Endothelial cell of umbilical vein (primary cell): ENCODE measurements around the gene ARMC7. TPM values are rescaled to one million over a fixed set of nuclear protein-coding genes. Genes with fewer than 3 reads are reported as not detected.

Experiments used
- BruUV-seq: library from RNA; stranded (reverse); fragments of 400-500 nt; replicated peaks from 2 replicates; lab custom pipeline; 2021; lab: Mats Ljungman, UMichigan
- CTCF ChIA-PET: fragments of 300-600, 350-600 bp; sonication (Branson Sonifier 250); formaldehyde crosslinking; loops from one replicate; lab custom pipeline; 2021; ENCODE audit warnings: antibody characterized with exemption, inconsistent platforms; lab: Charles Lee
- POLR2A ChIA-PET: fragments of 300-600, 350-600 bp; sonication (Branson Sonifier 250); formaldehyde crosslinking; loops from one replicate; lab custom pipeline; 2021; ENCODE audit warnings: antibody characterized with exemption, inconsistent platforms; lab: Charles Lee
- DNase-seq: peaks from one replicate; pipeline ENCODE4 v3.0.0-alpha.2; 2011; ENCODE audit warnings: low read depth, low spot score
- FAIRE-seq: peaks from 2 replicates; lab custom pipeline; 2011; peaks lifted over from hg19 to GRCh38; lab: Jason Lieb, UNC
- H2AFZ ChIP-seq: 2 replicates; pipeline ENCODE4 v1.6.0; 2012; ENCODE audit warnings: low read depth, low read length, control low read depth, inconsistent platforms
- H3K27ac ChIP-seq: 2 replicates; pipeline ENCODE4 v1.5.1; 2011; ENCODE audit warnings: low read depth, mild to moderate bottlenecking, control low read depth, low read length, moderate library complexity; ENCODE audit not compliant: insufficient read depth
- H3K27me3 ChIP-seq, 2 experiments: 2 replicates each; pipeline versions ENCODE4 v1.6.0 to v1.6.1; 2011; ENCODE audit warnings: low read length in 2 of 2, mixed read lengths in 1 of 2; ENCODE audit not compliant: control insufficient read depth in 2 of 2, insufficient read depth in 2 of 2
- H3K36me3 ChIP-seq, 2 experiments: 2 replicates in 1 of 2; 3 replicates in 1 of 2; pipeline ENCODE4 v1.5.1; 2011; ENCODE audit warnings: low read length in 2 of 2, mild to moderate bottlenecking in 1 of 2, moderate library complexity in 1 of 2; ENCODE audit not compliant: control insufficient read depth in 2 of 2, insufficient read depth in 2 of 2; ENCODE audit errors: extremely low read depth in 1 of 2
- H3K4me1 ChIP-seq: 3 replicates; pipeline ENCODE4 v1.5.1; 2011; ENCODE audit warnings: mild to moderate bottlenecking, low read length; ENCODE audit not compliant: control insufficient read depth, insufficient read depth; ENCODE audit errors: extremely low read depth
- H3K4me2 ChIP-seq: 2 replicates; pipeline ENCODE4 v1.6.1; 2011; ENCODE audit warnings: low read length, control low read depth, mixed read lengths; ENCODE audit not compliant: insufficient read depth
- H3K4me3 ChIP-seq, 3 experiments: fragments of 200-600 bp in 1 of 3; sonication (generic), shearing (Covaris generic) in 1 of 3; replicated peaks in 1 of 3; 2 replicates each; pipeline ENCODE4 v1.5.1; 2011 to 2016; ENCODE audit warnings: control low read depth in 3 of 3, low read length in 3 of 3, mild to moderate bottlenecking in 2 of 3, inconsistent platforms in 1 of 3, low read depth in 1 of 3, moderate library complexity in 1 of 3; ENCODE audit not compliant: insufficient read depth in 1 of 3
- H3K79me2 ChIP-seq: 2 replicates; pipeline ENCODE4 v1.6.0; 2012; ENCODE audit warnings: low read length, inconsistent platforms; ENCODE audit not compliant: control insufficient read depth, insufficient read depth
- H3K9ac ChIP-seq: replicated peaks from 2 replicates; pipeline ENCODE3; 2011; ENCODE audit warnings: low read length, control low read depth; ENCODE audit not compliant: insufficient read depth; ENCODE audit errors: extremely low read depth
- H3K9me1 ChIP-seq: replicated peaks from 3 replicates; pipeline ENCODE4 v1.6.0; 2011; ENCODE audit warnings: mild to moderate bottlenecking, low read length; ENCODE audit not compliant: control insufficient read depth, insufficient read depth; ENCODE audit errors: extremely low read depth
- H3K9me3 ChIP-seq: replicated peaks from 2 replicates; pipeline ENCODE4 v1.5.1; 2012; ENCODE audit warnings: low read length, inconsistent platforms; ENCODE audit not compliant: control insufficient read depth, insufficient read depth
- H4K20me1 ChIP-seq: replicated peaks from 2 replicates; pipeline ENCODE3; 2011; ENCODE audit warnings: mild to moderate bottlenecking, low read length; ENCODE audit not compliant: control insufficient read depth, insufficient read depth; ENCODE audit errors: extremely low read depth
- EZH2 ChIP-seq: IDR thresholded peaks from 2 replicates; pipeline ENCODE4 v1.6.1; 2012; ENCODE audit warnings: borderline replicate concordance, low read depth, mild to moderate bottlenecking, moderate library complexity, low read length, inconsistent platforms; ENCODE audit not compliant: severe bottlenecking
- FOS ChIP-seq: IDR thresholded peaks from 2 replicates; pipeline ENCODE4 v1.6.1; 2011; ENCODE audit warnings: mild to moderate bottlenecking, low read length, moderate library complexity, borderline replicate concordance; ENCODE audit not compliant: insufficient read depth
- GATA2 ChIP-seq: IDR thresholded peaks from 2 replicates; pipeline ENCODE4 v1.7.0; 2011; ENCODE audit warnings: low read depth, mild to moderate bottlenecking, moderate library complexity, mixed read lengths, low read length; ENCODE audit not compliant: insufficient read length, insufficient read depth
- JUN ChIP-seq: IDR thresholded peaks from 2 replicates; pipeline ENCODE4 v1.6.1; 2011; ENCODE audit warnings: borderline replicate concordance, low read depth; ENCODE audit not compliant: insufficient read length, insufficient read depth
- MAX ChIP-seq: IDR thresholded peaks from 2 replicates; pipeline ENCODE4 v1.6.1; 2011; ENCODE audit not compliant: insufficient read depth, insufficient read length
- MYC ChIP-seq: IDR thresholded peaks from one replicate; pipeline ENCODE4 v1.6.1; 2011; ENCODE audit warnings: mild to moderate bottlenecking, low read depth, low read length
- POLR2A ChIP-seq: IDR thresholded peaks from 2 replicates; pipeline ENCODE4 v1.6.1; 2012; ENCODE audit warnings: low read depth, mild to moderate bottlenecking, control low read depth, low read length
- POLR2AphosphoS5 ChIP-seq: IDR thresholded peaks from 2 replicates; pipeline ENCODE4 v1.6.1; 2012; ENCODE audit warnings: low read depth, mild to moderate bottlenecking, control low read depth, low read length, moderate library complexity; ENCODE audit not compliant: insufficient read depth
- dilution Hi-C: fragments of 300-500 bp; cut with MboI; formaldehyde crosslinking; loops from one replicate; pipeline ENCODE4 v1.15.0; 2019; ENCODE audit warnings: low sequenced_read_pairs; ENCODE audit not compliant: extremely low pct_ligation_motif_present
- intact Hi-C: fragments of 100-400 bp; cut with micrococcal nuclease; formaldehyde crosslinking; loops from one replicate; pipeline ENCODE4 v1.10.0; 2022
- polyA plus RNA-seq, 4 experiments: library from polyadenylated mRNA; depleted of rRNA in 3 of 4; stranded (reverse) in 3 of 4; unstranded in 1 of 4; fragments of >200 nt; gene quantifications; 2 replicates each; pipeline versions ENCODE4 v1.2.1 to v1.2.3, GENCODE V29; 2011 to 2012; ENCODE audit warnings: missing spikeins in 1 of 4
- total RNA-seq: library from RNA; stranded (reverse); gene quantifications from 2 replicates; pipeline ENCODE4 v1.2.3, GENCODE V29; 2021
- TF ChIP-seq, protein P1 (sequence below), 2 donors: IDR thresholded peaks; 1 replicate in 1 of 2; 2 replicates in 1 of 2; pipeline ENCODE4 v1.5.1; 2011; ENCODE audit warnings: low read length in 2 of 2, mild to moderate bottlenecking in 2 of 2, moderate library complexity in 2 of 2, control low read depth in 1 of 2, inconsistent platforms in 1 of 2, low read depth in 1 of 2; ENCODE audit not compliant: insufficient read depth in 1 of 2; ENCODE audit errors: extremely low read depth in 1 of 2

Gene ARMC7
- total and polyA plus RNA-seq, 2 donors (not counting 3 experiments of a cell fraction or from before 2014, with no cell fraction given) = 11.8 to 15.7 TPM

- no peak for DNase-seq
- dilution Hi-C loops = no loop called here
- Histone ChIP-seq H3K9ac (no peak overlapping the region), H3K4me3 (no peak overlapping the region), H3K9me1 (no peaks in the 10 kb centered on the region), H2AFZ (no peak overlapping the region), H3K27me3 (no peaks in the 10 kb centered on the region), H3K4me1 (peaks cover 14% of the 10 kb centered on the region), H3K36me3 (peaks cover 0 to 3% of the 10 kb centered on the region in 2 experiments), H3K79me2 (no peaks in the 10 kb centered on the region), H3K27ac (no peak overlapping the region), H3K4me2 (no peak overlapping the region), H4K20me1 (no peaks in the 10 kb centered on the region), H3K9me3 (no peaks in the 10 kb centered on the region)
- POLR2A ChIA-PET = no interaction called here
- TF ChIP-seq POLR2AphosphoS5 (no peak), GATA2 (no peak), MAX (no peak), JUN (no peak), POLR2A (no peak), MYC (no peak), FOS (no peak), EZH2 (no peak)
- TF ChIP-seq, protein P1, sequence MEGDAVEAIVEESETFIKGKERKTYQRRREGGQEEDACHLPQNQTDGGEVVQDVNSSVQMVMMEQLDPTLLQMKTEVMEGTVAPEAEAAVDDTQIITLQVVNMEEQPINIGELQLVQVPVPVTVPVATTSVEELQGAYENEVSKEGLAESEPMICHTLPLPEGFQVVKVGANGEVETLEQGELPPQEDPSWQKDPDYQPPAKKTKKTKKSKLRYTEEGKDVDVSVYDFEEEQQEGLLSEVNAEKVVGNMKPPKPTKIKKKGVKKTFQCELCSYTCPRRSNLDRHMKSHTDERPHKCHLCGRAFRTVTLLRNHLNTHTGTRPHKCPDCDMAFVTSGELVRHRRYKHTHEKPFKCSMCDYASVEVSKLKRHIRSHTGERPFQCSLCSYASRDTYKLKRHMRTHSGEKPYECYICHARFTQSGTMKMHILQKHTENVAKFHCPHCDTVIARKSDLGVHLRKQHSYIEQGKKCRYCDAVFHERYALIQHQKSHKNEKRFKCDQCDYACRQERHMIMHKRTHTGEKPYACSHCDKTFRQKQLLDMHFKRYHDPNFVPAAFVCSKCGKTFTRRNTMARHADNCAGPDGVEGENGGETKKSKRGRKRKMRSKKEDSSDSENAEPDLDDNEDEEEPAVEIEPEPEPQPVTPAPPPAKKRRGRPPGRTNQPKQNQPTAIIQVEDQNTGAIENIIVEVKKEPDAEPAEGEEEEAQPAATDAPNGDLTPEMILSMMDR (IDR thresholded peaks at IDR 0.05; ENCODE audit: extremely low read depth in 1 of 2, insufficient read depth in 1 of 2, low read depth in 1 of 2, low read length in 2 of 2) = no peak
- BruUV-seq = no TSS peak
- no peak for FAIRE-seq
- CTCF ChIA-PET = interaction anchor here (1.1 to 5.3 kb wide), 12 partner anchors 15 to 300 kb away, joined by 3 to 171 read pairs (median 8); partner anchors contain the start of genes MIF4GD and NT5C
- intact Hi-C loops = no loop called here
Measured at GRCh38 chr17:75111777-75112335, 2.1 kb downstream of the ARMC7 start.
